Measurements from ENCODE around the gene SCARB1. TPM values are rescaled to one million over a fixed set of nuclear protein-coding genes. Genes with fewer than 3 reads are reported as not detected.

The SCARB1 gene
- total RNA-seq, 1 experiment from 2014 or later, result 19.5 TPM

DNA sequence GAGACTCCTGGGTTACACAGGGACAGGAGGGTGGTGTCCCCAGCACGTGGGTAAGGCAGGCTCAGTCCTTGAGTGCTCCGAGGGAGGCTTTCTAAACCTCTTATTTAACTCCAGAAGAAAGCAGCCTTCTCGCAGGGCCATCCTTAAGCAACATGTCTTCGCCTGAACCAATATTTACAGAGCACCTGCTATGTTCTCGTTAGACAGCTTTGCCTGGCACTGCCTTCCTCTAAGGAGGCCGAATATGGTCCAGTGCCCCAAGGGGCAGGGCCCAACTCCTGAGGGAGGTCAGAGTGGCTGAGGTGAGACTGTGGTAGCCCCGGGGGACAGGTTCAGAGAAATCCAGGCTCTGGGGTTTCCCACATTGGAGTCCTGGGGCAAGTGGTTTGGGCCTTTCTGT, 2.1 kb upstream of the SCARB1 start:
- DNase-seq (ENCODE audit: low read depth), result no peak

GRCh38 chr12:124864326-124864752, 675 bp upstream of the SCARB1 start:
- DNase-seq (ENCODE audit: low read depth), result no peak

DNA sequence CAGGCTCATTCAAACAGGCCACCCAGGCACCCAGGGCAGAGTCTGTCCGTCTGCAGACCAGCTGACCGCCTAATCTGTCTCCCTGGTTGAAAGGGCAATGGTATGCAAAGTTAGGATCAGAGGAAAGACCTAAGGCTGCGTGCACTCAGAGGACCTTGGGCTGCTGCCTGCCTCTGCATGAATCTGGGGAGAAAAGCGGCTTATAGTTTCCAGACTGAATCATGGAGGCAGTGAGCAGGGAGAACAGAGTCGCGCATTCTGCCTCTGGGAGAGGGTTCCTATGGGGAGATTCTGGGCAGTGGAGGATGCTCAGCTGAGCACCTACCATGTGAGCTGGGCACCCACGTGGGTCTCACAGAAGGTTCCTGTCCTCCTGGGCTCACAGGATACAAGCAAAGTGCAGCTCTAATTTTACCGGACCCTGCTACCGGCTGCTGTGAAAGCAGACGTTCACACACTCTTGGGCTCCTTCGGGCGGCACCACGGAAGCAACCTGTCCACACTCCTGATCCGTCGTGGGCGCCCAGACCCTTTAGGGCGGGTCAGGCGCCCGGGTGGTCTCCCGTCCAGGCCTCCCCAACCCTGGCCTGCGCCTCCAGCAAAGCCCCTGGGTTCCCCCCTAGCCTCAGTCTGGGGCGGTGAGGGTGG, 772 bp downstream of the SCARB1 start:
- DNase-seq (ENCODE audit: low read depth), result no peak

DNA sequence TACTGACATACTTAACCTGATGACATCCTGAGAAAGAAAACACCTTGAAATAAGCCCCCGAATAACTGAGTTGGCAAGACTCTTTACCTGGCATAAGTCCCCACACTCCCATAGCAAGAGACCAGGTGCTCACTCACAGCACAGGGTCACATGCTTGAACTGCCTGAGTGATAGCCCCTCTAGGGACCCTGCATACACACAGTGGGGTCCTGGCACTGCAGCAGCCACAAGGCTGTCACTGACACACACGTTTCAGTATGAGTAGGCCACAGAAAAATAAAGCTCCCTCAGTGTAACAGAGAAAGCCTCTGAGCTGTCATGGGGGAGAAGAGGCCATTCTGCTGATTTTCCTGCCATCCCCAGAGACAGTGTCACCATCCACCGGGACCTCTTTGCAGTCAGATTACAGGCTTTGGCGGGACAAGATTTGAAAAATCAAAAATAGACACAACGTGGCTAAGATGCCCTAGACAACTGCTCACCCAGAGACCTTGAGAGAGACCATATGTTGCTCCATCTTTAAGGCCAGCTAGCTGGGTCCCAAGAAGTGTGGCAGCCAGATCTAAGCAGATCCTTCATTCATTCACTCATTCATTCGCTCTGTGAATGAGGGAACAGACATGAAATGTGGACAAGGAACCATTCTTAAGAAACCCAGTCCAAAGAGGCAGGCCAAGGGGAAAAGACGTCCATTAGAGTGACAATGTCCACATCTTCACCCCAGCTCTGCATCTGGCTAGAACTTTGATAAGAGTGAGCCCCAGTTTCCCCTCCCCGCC, 1.6 kb downstream of the SCARB1 start:
- no peak for DNase-seq (ENCODE audit: low read depth)

GRCh38 chr12:124861492-124861891, 2.2 kb downstream of the SCARB1 start:
- peak; percentile 39 for DNase-seq (ENCODE audit: low read depth)

DNA sequence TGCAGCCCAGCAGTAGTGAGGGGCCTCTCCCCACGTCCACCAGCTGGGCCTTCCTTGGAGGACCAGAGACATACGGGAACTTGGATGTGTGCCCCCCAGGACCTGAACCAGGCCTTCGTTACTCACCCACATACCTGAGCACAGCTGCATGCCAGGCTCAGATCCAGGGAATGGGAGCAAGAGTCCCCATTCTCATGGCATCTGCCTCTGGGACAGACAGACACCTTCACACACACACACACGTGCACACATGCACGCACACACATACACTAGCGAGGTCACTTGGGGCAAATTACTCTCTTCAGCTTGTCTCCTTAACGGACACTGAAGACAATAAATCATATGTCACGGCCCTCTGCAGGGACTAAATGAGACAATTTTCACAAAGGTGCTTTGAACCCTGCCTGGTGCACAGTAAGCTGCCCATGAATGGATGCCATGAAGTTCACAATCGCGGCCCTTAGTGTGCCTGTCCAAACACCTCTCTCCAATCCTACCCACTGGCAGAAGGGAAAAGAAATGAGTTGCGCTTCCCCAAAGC, 5.7 kb downstream of the SCARB1 start:
- no peak for DNase-seq (ENCODE audit: low read depth)

- no peak for DNase-seq (ENCODE audit: low read depth)
These were observed 6.9 kb downstream of the SCARB1 start for GRCh38 chr12:124856842-124857178.

DNA sequence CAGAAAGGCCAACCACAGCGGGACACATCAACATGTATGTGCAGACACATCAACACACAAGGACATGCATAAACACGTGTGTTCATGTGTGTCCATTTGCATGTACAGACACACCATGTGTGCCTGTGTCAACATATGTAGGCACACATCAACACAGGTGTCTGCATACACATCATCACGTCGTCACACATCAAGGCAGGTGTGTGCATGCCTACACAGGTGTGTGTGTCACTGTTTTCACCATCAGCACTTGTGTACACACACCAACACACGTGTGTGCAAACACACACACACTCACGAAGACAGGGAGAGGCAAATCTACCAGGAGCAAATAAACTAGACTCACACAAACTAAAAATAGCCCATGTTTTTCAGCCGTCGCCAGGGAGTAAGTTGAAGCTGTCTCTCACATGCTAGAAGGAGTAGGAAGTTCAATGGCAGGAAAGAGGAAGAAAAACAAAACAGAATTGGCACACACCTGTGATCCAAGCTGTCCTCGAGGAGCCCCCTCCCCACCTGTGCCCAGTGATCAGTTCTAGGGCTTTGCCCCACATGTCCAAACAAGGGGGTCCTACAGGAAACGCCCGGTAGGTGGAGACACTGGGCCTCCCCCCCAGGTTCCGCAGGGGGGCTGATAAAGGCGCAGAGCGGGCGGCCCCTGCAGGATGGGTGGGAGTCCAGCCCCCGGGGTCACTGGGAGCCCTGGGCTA, 7.4 kb downstream of the SCARB1 start:
- DNase-seq (ENCODE audit: low read depth), result no peak

GRCh38 chr12:124855275-124855957, 8.2 kb downstream of the SCARB1 start:
- DNase-seq (ENCODE audit: low read depth), result no peak

- DNase-seq (ENCODE audit: low read depth), result no peak
These were observed 9.0 kb downstream of the SCARB1 start for GRCh38 chr12:124854637-124855184.

GRCh38 chr12:124853781-124854636, 9.7 kb downstream of the SCARB1 start:
- no peak for DNase-seq (ENCODE audit: low read depth)

GRCh38 chr12:124852911-124853427, 10.7 kb downstream of the SCARB1 start:
- DNase-seq (ENCODE audit: low read depth), result no peak

DNA sequence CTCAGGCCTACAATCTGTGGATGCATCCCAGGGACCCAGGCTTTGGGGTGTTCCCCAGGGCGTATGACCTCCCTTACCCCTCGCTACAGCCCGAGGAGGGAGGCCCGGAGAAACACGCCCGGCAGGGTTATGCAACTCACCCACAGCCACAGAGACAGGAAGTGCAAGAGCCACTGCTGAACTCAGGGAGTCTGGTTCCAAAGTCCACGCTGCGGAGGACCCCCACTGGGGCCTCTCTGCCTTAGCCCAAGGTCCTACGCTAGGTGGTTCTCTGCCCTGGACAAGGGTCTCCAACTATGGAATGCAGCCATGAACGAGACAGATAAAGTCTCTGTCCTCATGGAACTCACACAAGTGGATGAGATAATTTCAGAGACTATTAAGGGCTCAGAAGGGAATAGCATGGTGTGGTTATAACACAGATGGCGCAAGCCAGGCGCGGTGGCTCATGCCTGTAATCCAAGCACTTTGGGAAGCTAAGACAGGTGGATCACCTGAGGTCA, 11.3 kb downstream of the SCARB1 start:
- no peak for DNase-seq (ENCODE audit: low read depth)

DNA sequence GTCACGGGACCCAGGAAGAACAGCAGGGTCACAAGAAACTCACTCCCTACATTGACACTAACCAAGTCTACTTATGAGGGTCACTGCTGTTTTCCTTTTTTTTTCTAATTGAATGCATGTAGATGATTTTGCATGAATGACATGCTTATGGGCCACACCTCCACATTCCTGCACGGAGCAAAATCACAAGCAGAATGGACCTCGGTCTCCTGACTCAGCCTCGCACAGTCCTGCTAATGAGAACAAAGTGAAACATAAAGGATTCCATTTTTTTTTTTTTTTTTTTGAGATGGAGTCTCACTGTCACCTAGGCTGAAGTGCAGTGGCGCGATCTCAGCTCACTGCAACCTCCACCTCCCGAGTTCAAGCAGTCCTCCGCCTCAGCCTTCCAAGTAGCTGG, 12.3 kb downstream of the SCARB1 start:
- DNase-seq (ENCODE audit: low read depth), result no peak

GRCh38 chr12:124849382-124849781, 14.3 kb downstream of the SCARB1 start:
- no peak for DNase-seq (ENCODE audit: low read depth)

GRCh38 chr12:124848621-124849380, 14.9 kb downstream of the SCARB1 start:
- no peak for DNase-seq (ENCODE audit: low read depth)

GRCh38 chr12:124847113-124848074, 16.3 kb downstream of the SCARB1 start:
- DNase-seq (ENCODE audit: low read depth), result peak; percentile 55
